Adipose tissue (tissue), 3 donors: ENCODE measurements around the gene AGMAT. TPM values are rescaled to one million over a fixed set of nuclear protein-coding genes. Genes with fewer than 3 reads are reported as not detected.

Source experiments
- H3K27ac ChIP-seq: one replicate; pipeline ENCODE4 v1.5.1; 2013; ENCODE audit warnings: low read depth, low read length
- WGBS, 3 donors: extraction: QIAGEN DNeasy Blood & Tissue Kit; methylation state at CpG; one replicate each; pipeline ENCODE4 v1.1.7; 2013; 5-methylcytosine and 5-hydroxymethylcytosine counted together
- polyA plus RNA-seq, 3 donors: library from polyadenylated mRNA; stranded (reverse); fragments of 200-250 nt; gene quantifications; one replicate each; pipeline ENCODE4 v1.2.3, GENCODE V29; 2013
- donor health status: healthy with polysubstance abuse.
- donor health status: Bipolar disorder and iron deficiency.
- donor health status: healthy.

AGMAT gene
- polyA plus RNA-seq, 3 donors = 0.21 to 0.45 (median 0.29) TPM

DNA sequence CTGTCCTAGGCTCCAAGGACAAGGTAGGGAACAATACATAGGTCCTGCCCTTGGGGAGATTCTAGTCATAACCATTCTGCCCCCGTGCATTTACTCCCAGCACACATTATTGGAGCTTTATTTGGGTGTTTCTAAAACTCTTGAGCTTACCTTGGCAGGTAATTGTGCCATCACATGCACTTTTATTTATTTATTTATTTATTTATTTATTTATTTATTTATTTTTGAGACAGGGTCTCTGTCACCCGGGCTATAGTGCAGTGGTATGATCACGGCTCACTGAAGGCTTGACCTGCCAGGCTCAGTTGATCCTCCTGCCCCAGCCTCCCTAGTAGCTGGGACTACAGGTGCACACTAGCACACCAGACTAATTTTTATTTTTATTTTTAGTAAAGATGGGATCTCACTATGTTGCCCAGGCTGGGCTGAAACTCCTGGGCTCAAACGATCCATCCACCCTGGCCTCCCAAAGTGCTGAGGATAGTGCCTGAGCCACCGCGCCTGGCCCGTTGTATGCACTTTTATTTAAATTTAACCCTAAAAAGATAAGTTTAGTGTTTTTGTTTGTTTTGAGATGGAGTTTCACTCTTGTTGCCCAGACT is 9.2 kb downstream of the AGMAT start:
- no peak overlapping the region for H3K27ac ChIP-seq
- 94 to 99% (median 98%) methylated on average over 7 of the region's 7 CpGs for WGBS, 3 donors

DNA sequence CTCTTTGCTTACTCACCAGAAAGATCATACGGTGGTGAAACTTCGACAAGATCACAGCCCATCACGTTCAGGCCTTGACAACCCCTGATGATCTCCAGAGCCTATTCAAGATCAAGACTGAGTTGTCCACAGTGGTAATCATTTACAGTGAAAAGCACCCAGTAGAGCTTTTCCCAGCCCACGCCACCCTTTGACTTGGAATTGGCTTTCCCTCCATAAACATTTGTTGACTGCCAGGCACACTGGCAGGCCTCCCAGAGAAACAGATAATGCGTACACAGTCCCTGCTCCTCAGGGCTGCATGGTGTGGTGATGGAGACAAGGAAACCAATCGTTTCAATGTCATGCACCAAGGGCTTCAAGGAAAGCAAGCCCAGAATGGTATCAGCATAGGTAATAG is 10.1 kb downstream of the AGMAT start:
- WGBS, 3 donors = 67 to 89% (median 84%) methylated on average over 6 of the region's 6 CpGs
- H3K27ac ChIP-seq = no peak overlapping the region

DNA sequence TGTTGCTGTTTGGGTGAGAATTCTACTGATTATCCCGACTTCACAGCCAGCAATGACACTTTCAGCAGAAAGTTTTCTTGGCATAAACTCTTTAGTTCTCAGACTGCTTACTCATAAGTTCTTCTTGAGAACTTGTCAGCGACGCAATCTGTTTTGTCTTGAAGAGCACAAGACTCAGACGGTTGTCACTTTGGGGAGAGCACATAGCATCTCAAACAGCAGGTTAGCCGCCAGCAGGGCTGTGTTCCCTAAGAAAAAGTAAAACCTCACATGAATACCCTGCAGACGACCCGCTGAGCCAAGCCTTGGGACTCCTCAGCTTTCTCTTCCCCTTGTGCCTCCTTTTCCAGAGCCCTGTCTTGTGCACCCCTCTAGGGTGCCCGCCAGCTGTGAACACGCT is 11.4 kb downstream of the AGMAT start:
- H3K27ac ChIP-seq = no peak overlapping the region
- 83 to 87% (median 83%) methylated on average over 9 of the region's 9 CpGs for WGBS, 3 donors

DNA sequence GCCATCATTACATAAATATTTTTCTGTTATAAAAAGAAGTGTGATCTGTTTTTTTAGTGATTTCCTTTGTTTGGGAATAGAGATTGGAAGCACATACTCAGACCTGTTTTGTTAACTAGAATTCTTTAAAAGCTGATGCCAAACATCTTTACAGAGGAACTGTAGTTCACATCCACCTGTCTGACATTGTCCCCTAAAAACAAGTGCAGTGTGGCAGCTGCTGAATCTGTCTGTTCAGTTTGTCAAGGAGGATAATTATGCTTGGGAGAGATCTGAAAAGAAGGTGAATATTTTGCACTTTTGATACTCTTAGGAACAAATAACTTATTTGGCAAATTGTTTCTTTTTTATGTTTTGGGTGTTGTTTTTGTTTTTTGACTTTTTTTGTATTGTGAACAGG is 13.6 kb downstream of the AGMAT start:
- no peak overlapping the region for H3K27ac ChIP-seq

DNA sequence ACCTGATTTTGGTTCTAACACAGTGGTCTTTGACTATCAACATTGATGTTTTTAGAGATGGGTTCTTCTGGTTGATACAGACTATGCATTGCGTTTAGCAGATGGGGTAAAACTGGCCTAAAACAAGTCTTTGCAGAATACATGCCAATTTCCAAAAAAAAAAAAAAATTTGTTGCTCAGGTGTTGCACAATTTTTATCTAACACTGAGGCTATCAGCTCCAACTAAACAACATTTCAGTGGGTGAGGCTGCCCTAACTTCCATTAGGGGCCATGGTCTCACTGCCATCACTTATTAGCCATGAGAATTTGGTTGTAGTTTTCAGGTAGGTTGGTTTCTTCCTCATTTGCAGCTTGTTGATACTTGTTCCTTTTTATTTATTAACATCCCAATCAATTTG is 14.0 kb downstream of the AGMAT start:
- no peak overlapping the region for H3K27ac ChIP-seq
- WGBS, 3 donors = 90 to 95% (median 94%) methylated on average over 1 of the region's 1 CpG

DNA sequence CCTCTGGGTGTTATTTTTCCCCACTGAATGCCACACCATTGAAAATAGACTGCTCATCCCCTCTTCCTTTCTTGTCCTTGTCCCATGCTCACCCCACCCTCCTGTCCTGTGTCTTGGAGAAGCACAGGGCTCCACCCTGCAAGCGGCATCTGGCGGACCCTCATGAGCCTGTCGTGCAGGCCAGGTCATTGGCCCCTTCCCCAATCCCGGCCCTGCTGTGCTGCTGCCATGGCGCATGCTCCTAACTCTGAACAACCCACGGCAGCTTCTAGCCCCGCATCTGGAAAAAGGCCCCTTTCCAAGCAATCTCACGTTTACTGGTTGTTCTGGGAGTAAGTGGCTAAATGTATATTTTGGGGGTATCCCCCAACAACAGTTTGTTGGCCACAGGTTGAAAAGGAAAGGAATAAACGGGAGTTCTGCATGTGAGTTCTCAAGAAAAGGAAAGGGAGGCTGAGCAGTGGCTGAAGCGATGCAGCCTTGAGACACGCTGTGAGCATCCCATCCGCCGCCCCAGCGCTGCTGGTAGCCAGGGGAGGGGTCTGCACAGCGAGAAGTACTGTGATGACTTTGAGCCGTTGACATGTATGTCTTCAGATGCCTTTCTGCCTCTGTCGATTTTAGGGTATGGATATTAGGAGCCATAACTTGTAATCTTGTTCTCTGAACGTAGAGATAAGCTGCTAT is 16.3 kb downstream of the AGMAT start:
- no peak overlapping the region for H3K27ac ChIP-seq
- WGBS, 3 donors = 92 to 93% (median 92%) methylated on average over 18 of the region's 18 CpGs

DNA sequence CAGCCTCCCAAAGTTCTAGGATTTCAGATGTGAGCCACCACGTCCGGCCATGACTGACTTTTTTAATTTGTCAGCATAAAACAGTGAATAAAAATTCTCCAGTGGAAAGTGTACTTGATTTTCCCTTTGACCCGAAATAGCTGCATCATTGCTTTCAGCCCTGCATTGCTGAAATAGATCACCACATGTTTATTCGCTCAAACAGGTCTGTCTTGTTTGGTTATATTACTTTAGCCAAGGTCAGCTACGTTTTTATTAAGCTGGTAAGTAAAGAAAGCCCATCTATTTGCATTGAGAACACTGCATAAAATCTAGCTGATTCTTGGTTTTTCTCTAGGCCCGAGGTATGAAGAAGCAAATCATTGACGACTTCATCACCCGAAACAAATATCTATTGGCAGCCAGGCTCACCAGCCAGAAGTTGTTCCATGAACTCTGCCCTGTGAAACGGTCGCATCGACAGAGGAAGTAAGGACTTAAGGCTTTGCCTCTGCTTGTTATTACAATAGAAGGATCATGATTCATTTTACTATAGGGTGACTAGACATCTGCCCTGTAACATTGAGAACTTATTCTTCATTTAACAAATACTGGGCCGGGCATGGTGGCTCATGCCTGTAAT is 25.6 kb downstream of the AGMAT start:
- WGBS, 3 donors = 43 to 91% (median 87%) methylated on average over 12 of the region's 12 CpGs
- H3K27ac ChIP-seq = no peak overlapping the region

DNA sequence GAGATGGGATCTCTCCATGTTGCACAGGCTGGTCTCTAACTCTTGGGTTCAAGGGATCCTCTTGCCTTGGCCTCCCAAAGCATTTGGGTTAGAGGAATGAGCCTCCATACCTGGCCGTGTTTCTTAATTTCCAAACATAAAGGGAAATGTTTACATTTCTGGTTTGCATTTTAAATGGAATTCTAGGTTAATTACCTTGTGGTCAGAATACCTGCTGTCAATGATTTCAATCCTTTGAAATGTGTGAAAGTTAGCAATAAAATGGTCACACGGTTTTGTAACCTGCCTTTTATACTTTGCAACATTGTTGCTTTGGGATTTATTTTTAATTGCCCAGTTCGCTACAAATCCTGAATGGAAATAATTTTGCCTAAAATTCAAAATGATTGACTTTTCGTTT is 26.3 kb downstream of the AGMAT start:
- H3K27ac ChIP-seq = no peak overlapping the region
- WGBS, 3 donors = 90 to 96% (median 94%) methylated on average over 4 of the region's 4 CpGs

DNA sequence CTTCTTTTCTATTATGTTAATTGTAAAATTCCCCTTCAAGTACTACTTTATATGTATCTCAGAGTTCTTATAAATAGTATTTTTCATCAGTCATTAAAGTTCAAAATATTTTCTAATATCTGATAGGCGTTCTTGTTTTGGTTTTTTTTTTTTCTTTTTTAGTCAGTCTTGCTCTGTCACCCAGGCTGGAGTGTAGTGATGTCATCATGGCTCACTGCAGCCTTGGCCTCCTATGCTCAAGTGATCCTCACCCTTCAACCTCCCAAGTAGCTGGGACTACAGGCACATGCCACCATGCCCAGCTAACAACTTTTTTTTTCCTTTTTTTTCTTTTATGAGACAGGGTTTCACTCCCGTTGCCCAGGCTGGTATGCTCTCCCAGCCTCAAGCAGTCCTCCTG is 27.3 kb downstream of the AGMAT start:
- H3K27ac ChIP-seq = no peak overlapping the region
- 88 to 96% (median 91%) methylated on average over 2 of the region's 2 CpGs for WGBS, 3 donors

DNA sequence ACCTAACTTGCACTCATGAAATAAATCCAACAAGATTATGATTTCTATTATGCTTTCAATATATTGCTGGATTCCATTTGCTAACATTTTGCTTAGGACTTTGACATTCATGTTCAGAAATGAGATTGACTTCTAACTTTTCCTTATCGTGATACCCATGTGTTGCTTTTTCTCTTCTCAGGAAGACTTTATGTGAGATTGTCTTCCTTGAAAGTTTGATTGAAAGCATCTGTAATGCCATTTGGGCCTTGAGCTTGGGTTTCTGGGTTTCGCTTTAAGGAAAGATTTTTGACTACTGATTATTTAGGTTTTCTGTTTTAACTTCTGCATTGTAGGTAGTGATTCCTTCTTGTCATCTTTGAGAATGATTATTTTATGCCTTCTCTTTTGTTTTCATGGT is 27.8 kb downstream of the AGMAT start:
- H3K27ac ChIP-seq = no peak overlapping the region
- 85 to 94% (median 91%) methylated on average over 2 of the region's 2 CpGs for WGBS, 3 donors

DNA sequence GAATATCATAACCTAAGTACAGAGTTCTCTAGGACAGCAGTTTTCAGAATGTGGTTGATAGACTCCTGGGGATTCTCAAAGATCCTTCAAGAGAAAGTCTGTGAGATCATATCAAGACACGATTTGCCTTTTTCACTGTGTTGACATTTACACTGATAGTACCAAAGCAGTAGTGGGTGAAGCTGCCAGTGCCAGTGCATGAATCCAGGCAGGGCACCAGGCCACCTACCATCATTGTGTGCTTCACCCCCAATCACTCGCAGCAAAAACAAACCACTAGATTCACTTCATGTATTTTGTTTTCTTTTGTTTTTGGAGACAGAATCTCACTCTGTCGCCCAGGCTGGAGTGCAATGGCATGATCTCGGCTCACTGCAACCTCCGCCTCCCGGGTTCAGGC is 34.3 kb downstream of the AGMAT start:
- H3K27ac ChIP-seq = no peak overlapping the region
- 83 to 92% (median 88%) methylated on average over 6 of the region's 6 CpGs for WGBS, 3 donors

DNA sequence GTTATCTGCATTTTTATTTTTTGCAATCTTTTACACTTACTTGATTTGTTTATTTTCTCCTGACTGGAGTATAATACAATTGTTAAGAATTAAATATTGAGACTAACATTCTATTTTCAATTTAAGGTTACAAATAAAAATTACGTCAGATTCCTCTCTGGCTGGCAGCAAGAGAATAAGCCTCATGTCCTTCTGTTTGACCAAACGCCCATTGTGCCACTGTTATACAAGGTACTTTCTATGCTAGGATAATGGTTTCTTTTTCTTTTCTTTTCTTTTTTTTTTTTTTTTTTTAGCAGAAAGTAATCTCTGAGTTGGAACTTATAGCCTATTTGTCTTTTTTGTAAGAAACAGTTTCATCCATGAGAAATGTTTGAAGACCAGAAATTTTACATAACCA is 38.2 kb downstream of the AGMAT start:
- WGBS, 3 donors = 92 to 95% (median 94%) methylated on average over 2 of the region's 2 CpGs
- no peak overlapping the region for H3K27ac ChIP-seq

DNA sequence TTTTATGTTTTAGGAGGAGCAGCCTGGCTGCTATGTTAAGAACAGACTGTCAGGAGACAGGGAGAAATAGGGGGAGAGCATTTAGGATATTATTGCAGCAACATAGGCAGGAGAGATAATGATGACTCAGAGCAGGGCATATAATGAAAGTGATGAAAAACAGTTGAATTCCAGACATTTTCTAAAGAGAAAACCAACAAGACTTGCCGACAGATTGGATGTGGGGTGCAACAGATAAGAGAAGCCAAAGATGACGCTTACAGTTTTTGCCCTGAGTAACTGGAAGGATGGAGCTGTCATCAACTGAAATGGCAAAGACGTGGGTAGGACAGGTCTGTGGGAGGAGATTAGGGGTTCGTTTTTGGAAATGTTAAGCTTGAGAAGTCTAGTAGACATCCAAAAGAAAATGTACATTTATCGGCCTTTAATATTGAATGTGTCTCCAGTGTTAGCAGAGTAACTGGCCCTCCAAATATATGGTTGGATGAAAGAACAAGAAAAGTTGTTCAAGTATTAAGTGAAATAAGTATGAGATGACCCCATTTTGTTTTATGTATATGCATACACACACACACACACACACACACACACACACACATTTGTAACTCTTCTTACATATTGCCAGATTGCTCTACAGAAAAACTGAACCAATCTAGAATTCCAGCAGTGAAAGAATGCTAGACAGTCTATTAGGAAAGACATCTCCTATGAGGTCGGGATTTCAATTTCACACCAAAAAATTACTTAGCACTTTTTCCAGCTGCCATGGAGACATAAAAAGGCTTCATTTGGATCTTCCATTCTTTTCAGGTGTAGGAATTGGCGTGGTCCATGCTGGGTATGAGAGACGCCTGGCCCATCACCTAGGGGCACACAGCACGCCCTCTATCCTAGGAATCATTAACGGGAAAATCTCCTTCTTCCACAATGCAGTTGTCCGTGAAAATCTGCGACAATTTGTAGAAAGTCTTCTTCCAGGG is 41.0 kb downstream of the AGMAT start:
- no peak overlapping the region for H3K27ac ChIP-seq
- 89 to 91% (median 90%) methylated on average over 12 of the region's 12 CpGs for WGBS, 3 donors

DNA sequence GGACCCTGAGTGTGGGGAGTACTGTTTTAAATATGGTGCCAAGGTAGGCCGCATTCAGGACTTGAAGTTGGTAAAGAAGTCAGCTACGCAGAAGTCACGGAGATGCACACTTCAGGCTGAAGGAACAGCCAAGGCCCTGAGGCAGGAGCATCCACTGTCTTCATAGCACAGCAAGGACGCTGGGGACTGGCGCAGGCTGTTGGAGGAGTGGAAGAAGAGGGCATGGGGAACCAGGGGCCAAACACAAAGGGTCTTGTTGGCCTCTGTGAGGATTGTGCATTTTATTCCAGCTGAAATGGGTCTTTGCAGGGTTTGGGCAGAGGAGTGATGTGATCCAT is 41.6 kb downstream of the AGMAT start:
- 82 to 97% (median 97%) methylated on average over 5 of the region's 5 CpGs for WGBS, 3 donors
- H3K27ac ChIP-seq = no peak overlapping the region

DNA sequence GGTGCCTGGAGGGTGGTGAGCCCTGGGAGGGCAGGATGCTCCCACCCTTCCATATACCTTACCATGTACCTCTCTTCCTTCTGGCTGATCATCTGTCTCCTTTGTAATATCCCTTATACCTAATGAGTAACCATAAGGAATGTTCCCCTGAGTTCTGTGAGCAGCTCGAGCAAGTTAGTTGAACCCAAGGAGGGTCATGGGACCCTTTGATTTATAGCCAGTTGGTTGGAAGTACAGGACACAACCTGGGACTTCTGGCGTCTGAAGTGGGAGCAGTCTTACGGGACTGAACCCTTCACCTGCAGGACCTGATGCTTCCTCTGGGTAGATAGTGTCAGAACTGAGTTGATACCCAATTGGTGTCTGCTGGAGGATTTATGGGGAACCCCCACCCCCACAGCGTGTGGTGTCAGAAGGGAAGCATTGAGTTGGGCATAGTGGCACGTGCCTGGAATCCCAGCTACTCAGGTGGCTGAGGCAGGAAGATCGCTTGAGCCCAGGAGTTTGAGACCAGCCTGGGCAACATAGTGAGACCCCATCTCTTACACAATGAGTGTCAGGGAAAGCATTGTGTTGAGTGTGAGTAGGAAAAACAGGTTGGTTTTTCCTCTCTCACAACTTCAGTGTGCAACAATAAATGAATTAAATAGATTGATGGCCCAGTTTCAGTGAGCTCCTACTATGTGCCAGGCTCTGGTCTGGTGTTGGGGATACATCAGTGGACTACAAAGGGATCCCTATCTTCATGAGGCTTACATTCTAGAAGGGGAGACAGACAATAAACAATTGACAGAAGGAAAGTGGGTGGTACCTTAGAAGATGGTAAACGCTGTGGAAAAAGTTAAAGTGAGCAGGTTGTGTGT is 42.2 kb downstream of the AGMAT start:
- H3K27ac ChIP-seq = no peak overlapping the region
- WGBS, 3 donors = 80 to 94% (median 84%) methylated on average over 7 of the region's 7 CpGs

DNA sequence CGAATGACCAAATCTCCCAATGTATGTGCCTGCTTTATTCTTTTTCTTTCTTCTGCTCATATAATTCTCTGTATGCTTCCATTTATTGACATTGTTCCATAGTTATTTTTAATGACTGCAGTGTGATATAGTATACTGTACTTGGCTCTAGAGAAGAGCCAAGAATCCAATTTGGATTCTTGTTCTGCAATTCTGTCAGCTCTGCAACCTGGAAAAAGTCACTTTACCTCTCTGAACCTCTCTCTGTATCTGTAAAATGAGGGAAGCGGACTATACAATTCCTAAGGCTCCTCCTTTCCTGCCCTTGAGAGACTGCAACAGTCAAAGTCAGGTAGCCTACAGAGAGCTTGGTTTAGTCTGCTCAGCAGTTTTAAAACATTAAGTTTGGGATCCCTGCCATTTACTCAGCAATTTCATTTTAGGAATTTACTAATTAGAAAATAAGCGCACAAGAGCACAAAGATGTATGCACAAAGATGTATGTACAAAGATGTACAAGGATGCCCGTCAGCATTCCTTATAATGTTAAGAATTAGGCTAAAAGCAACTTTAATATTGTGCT is 43.5 kb downstream of the AGMAT start:
- H3K27ac ChIP-seq = no peak overlapping the region
- 71 to 96% (median 85%) methylated on average over 4 of the region's 4 CpGs for WGBS, 3 donors

DNA sequence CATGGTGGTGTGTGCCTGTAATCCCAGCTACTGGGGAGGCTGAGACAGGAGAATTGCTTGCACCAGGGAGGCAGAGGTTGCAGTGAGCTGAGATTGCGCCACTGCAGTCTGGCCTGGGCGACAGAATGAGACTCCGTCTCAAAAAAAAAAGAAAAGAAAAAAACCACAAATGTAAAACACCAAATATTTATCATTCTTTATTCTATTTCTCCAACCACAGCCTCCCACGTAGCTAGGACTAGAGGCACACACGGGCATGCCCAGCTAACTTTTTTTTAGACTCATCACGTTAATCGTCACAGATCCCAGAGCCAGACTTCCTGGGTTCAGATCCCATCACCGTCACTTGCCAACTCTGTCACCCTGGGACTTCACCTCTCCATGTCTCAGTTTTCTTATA is 44.7 kb downstream of the AGMAT start:
- 89 to 96% (median 90%) methylated on average over 8 of the region's 8 CpGs for WGBS, 3 donors
- H3K27ac ChIP-seq = no peak overlapping the region

DNA sequence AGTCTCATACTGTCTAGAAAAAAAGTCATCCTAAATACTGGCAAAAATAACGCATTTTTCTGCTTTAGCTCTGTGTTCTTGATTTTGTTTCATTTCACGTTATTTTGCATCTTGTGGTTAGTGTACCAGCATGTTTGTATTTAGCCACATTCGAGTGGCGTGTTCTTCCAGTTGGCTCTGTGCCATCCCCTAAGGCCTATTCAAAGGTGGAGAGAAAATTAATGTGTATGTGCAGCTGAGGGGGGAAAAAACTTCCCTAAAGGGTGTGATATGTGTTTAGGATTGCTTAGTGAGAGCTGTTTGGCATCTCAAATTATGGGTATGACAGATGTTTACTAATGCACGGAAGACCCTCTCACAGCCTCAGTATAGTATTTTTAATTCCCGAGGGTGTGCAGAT is 46.1 kb downstream of the AGMAT start:
- 73 to 83% (median 76%) methylated on average over 6 of the region's 6 CpGs for WGBS, 3 donors
- H3K27ac ChIP-seq = no peak overlapping the region
